Bronchial smooth muscle cell (primary cell): ENCODE results near the gene MEIOB. TPM values are rescaled to one million over a fixed set of nuclear protein-coding genes. Genes with fewer than 3 reads are reported as not detected.

Source experiments
- total RNA-seq: library from RNA; depleted of rRNA; stranded (reverse); fragments of >200 nt; gene quantifications from 2 replicates; pipeline ENCODE4 v1.2.1, GENCODE V29; 2014

The MEIOB gene, protein sequence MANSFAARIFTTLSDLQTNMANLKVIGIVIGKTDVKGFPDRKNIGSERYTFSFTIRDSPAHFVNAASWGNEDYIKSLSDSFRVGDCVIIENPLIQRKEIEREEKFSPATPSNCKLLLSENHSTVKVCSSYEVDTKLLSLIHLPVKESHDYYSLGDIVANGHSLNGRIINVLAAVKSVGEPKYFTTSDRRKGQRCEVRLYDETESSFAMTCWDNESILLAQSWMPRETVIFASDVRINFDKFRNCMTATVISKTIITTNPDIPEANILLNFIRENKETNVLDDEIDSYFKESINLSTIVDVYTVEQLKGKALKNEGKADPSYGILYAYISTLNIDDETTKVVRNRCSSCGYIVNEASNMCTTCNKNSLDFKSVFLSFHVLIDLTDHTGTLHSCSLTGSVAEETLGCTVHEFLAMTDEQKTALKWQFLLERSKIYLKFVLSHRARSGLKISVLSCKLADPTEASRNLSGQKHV
- not detected in 2 replicates for total RNA-seq

DNA sequence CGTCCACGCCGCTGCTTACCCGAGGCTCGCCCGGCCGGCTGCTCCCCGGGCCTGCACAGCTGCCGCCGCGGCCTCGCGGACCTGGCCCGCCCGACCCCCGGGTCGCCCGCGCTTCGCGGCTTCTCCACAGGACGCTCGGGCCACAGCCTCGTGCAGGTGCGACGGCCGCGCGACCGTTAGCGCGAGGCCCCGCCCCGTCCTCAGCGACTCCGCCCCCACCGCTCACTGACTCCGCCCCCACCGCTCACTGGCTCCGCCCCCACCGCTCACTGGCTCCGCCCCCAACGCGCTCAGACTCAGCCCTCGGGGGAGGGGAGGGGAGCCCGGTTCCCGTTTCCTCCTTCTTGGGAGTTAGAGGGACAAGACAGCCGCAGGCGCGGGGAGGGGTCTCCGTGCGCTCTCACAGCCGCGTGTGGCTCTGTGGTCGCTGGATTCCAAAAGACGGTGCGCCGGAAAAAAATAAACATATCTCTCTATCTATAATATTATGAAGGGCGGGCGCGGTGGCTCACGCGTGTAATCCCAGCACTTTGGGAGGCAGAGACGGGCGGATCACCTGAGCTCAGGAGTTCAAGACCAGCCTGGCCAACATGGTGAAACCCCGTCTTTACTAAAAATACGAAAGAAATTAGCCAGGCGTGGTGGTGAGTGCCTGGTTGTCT lies at the start of gene MEIOB:
Gene MEIOB, minus strand, starts transcription at position 191 of the 662 bp plus-strand sequence. CDS start 3,989 bp downstream, outside the sequence.

DNA sequence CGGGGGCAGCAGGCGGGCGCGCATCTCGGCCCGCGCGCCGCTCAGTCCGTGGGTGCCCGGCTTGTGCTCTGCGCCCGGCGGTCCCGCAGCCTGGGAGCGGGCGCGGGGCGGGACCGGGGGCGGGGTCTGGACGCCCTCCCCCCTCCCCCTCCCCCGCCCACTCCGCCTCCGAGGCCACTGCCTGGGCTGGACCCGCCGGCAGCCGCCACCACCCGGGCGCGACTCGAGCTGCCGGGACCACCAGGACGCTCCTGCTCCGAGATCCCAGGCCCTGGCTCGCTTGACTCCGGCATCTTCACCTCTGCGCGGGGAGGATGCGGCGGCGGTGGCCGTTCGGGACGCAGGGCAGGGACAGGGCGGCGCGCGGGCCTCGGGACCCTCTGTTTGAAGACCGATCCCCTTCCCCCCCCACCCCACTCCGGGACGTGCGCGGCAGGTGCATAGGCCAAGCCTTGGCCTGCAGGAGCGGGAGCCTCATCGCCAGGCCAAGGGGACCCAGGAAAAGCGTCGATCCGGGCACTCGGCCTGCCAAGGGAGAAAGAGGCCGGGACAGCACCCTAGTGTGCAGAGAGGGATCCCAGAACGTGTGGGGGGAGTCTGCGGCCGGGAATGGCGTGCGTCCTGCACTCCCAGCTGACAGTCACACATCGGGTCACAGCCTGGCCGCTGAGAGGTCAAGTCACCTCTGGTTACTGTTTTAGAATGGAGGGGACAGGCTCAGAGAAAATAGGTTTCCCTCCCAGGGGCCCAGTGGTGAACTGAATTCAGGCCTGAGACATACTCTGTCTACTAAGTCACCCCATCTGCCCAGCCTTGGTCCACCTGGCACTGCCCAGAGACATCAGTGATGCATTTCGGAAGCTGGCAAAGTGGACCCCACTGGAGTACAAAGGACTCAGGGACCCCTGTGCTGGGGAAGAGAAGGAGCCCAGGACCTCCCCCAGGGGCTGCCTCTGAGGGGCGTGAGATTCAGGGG lies 46.7 kb upstream of the MEIOB start, which contains the start of gene HS3ST6:
Gene HS3ST6, minus strand, starts transcription at position 65 of the 976 bp plus-strand sequence. CDS start 92 bp downstream, outside the sequence.

DNA sequence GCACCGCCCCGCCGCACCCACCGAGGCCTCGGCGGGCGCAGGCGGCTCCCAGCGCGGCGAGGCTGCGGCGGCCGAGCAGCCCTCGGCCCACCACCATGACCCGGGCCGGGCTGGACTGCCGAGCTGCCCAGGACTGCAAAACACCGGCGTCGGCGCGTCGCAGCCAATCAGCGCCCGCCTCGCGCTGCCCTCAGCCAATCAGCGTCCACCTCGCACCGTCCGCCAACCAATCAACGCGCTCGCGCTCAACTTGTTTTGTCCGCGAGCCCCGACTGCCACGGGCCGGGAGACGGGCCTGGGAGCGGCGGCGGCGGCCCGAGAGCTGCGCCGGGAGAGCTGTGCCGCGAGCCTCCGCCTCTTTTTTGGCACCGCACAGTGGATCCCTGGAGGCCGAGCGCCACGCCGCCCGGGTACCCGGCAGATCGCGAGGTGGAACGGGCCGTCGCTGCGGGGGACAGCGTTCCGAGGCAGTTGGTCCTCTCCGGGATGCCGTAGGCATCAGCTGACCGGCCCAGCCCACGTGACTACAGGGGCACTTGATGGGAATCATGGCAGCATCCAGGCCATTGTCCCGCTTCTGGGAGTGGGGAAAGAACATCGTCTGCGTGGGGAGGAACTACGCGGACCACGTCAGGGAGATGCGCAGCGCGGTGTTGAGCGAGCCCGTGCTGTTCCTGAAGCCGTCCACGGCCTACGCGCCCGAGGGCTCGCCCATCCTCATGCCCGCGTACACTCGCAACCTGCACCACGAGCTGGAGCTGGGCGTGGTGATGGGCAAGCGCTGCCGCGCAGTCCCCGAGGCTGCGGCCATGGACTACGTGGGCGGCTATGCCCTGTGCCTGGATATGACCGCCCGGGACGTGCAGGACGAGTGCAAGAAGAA lies 45.0 kb downstream of the MEIOB start, which contains the start of the genes FAHD1 and HAGH:
Gene FAHD1, plus strand, starts transcription at position 516 of the 883 bp plus-strand sequence. Its CDS starts 33 bp downstream, at position 549.
Gene HAGH, minus strand, starts transcription at position 135 of the 883 bp plus-strand sequence. Its CDS starts 38 bp downstream, at position 97.

DNA sequence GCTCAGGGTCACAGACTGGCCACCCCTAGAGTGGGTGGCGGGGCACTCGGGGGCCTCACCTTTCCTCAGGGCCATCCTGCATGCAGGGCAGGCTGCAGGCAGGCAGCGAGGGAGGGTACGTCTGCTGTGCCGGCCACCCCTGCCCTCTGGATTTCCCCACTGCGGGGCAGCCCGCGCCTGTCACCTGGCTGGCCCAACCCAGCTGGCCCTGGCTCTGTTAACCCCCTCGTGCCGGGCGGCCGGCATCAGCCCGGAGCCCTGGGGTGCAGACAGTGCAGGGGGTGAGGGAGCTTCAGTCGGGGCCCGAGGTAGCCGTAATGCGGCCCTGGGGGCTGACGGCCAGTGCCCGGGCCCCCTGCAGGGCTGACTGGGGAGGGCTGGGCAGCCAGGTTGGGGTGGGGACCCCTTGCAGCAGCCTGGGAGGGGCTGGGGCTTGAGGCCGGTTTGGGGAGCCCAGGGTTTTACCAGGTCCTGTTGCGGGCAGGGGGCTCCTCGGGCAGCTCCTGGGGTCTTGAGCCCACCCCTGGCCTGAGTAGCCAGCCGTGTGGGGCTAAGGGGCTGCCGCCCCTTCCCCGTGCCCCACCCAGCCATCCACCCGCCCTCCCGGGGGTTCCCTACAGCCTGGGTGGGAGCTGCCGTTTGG lies 78.3 kb downstream of the MEIOB start, which contains the start of gene IGFALS:
Gene IGFALS, minus strand, starts transcription at position 128 of the 643 bp plus-strand sequence. Its CDS starts 53 bp downstream, at position 75.

Other genes with a start within 250 kb of the MEIOB start
- 7.3 and 12.8 TPM in 2 replicates for gene JPT2, start 193.9 kb downstream of the MEIOB start, total RNA-seq
- 47.4 and 52.1 TPM in 2 replicates for gene MAPK8IP3, start 166.0 kb downstream of the MEIOB start, total RNA-seq
- gene NME3, start 100.6 kb downstream of the MEIOB start, total RNA-seq: 36.1 and 43.0 TPM in 2 replicates
- gene EME2, start 99.4 kb downstream of the MEIOB start, total RNA-seq: 6.3 and 6.4 TPM in 2 replicates
- 88.6 and 90.2 TPM in 2 replicates for gene MRPS34, start 99.0 kb downstream of the MEIOB start, total RNA-seq
- 33.6 and 52.0 TPM in 2 replicates for gene SPSB3, start 89.6 kb downstream of the MEIOB start, total RNA-seq
- 46.0 and 47.0 TPM in 2 replicates for gene NUBP2, start 89.2 kb downstream of the MEIOB start, total RNA-seq
- under 0.01 TPM in 1 of 2 replicates, not detected in the other for gene IGFALS, start 78.5 kb downstream of the MEIOB start, total RNA-seq
- gene HAGH, start 45.3 kb downstream of the MEIOB start, total RNA-seq: 24.7 and 25.4 TPM in 2 replicates
- 76.8 and 109 TPM in 2 replicates for gene FAHD1, start 45.0 kb downstream of the MEIOB start, total RNA-seq
- not detected in 2 replicates for gene HS3ST6, start 46.3 kb upstream of the MEIOB start, total RNA-seq
- 7.8 and 9.0 TPM in 2 replicates for gene MSRB1, start 71.0 kb upstream of the MEIOB start, total RNA-seq
- gene RPL3L, start 82.5 kb upstream of the MEIOB start, total RNA-seq: not detected in 2 replicates
- 197 and 259 TPM in 2 replicates for gene NDUFB10, start 87.4 kb upstream of the MEIOB start, total RNA-seq
- 3,167 and 4,556 TPM in 2 replicates for gene RPS2, start 92.7 kb upstream of the MEIOB start, total RNA-seq
- gene RNF151, start 94.7 kb upstream of the MEIOB start, total RNA-seq: not detected in 2 replicates
- gene TBL3, start 99.9 kb upstream of the MEIOB start, total RNA-seq: 26.5 and 30.1 TPM in 2 replicates
- gene NOXO1, start 109.3 kb upstream of the MEIOB start, total RNA-seq: 0.16 TPM in 1 of 2 replicates, not detected in the other
- 8.4 and 10.6 TPM in 2 replicates for gene GFER, start 112.0 kb upstream of the MEIOB start, total RNA-seq
- 2.7 and 2.9 TPM in 2 replicates for gene SYNGR3, start 117.8 kb upstream of the MEIOB start, total RNA-seq
- gene ZNF598, start 137.7 kb upstream of the MEIOB start, total RNA-seq: 12.0 and 15.1 TPM in 2 replicates
- gene NPW, start 147.6 kb upstream of the MEIOB start, total RNA-seq: 0.47 and 0.60 TPM in 2 replicates
- gene NHERF2, start 154.7 kb upstream of the MEIOB start, total RNA-seq: 34.4 and 41.2 TPM in 2 replicates
- 43.2 and 62.1 TPM in 2 replicates for gene NTHL1, start 175.7 kb upstream of the MEIOB start, total RNA-seq
- 46.2 and 78.6 TPM in 2 replicates for gene TSC2, start 175.8 kb upstream of the MEIOB start, total RNA-seq